IMR-90 (cell line): ENCODE measurements around the gene KIF3B. TPM values are rescaled to one million over a fixed set of nuclear protein-coding genes. Genes with fewer than 3 reads are reported as not detected.

ENCODE experiments used
- ATAC-seq: fragments of 200-7000 bp; cut with Tn5 transposase; 2 replicates; pipeline ENCODE4 v1.9.1; 2020; ENCODE audit warnings: low read depth, mild to moderate bottlenecking, moderate library complexity
- BruUV-seq: library from RNA; stranded (reverse); fragments of 400-500 nt; replicated peaks from 2 replicates; lab custom pipeline; 2021; lab: Mats Ljungman, UMichigan
- CTCF ChIA-PET: fragments of 300-600 bp; formaldehyde crosslinking; extraction: SDS; loops from one replicate; lab custom pipeline; 2021; ENCODE audit warnings: antibody characterized with exemption; lab: Yijun Ruan, JAX
- POLR2A ChIA-PET: fragments of 300-600 bp; sonication (Branson Sonifier 250); formaldehyde crosslinking; loops from one replicate; lab custom pipeline; 2022; ENCODE audit warnings: antibody characterized with exemption; ENCODE audit not compliant: unreplicated experiment; lab: Charles Lee
- DNase-seq: peaks from one replicate; pipeline ENCODE4 v3.0.0; 2013
- H2AFZ ChIP-seq: replicated peaks from 2 replicates; pipeline ENCODE3; 2013; ENCODE audit warnings: low read length, mild to moderate bottlenecking; ENCODE audit not compliant: poor library complexity
- H2AK5ac ChIP-seq: 2 replicates; pipeline ENCODE4 v1.6.1; 2013; ENCODE audit warnings: low read depth, low read length, inconsistent platforms
- H2AK9ac ChIP-seq: replicated peaks from 2 replicates; pipeline ENCODE3; 2013; ENCODE audit warnings: mild to moderate bottlenecking, low read depth, low read length, moderate library complexity; ENCODE audit not compliant: poor library complexity
- H2BK120ac ChIP-seq: 2 replicates; pipeline ENCODE4 v1.6.1; 2013; ENCODE audit warnings: low read depth, low read length, inconsistent platforms
- H2BK15ac ChIP-seq: 3 replicates; pipeline ENCODE4 v1.6.1; 2013; ENCODE audit warnings: low read depth, low read length, inconsistent platforms
- H2BK20ac ChIP-seq: 2 replicates; pipeline ENCODE4 v1.6.1; 2013; ENCODE audit warnings: low read depth, mild to moderate bottlenecking, inconsistent platforms, low read length, moderate library complexity
- H2BK5ac ChIP-seq: 2 replicates; pipeline ENCODE4 v1.6.1; 2013; ENCODE audit warnings: mild to moderate bottlenecking, low read depth, low read length, inconsistent platforms; ENCODE audit not compliant: poor library complexity, severe bottlenecking
- H3K14ac ChIP-seq: replicated peaks from 2 replicates; pipeline ENCODE4 v1.6.1; 2013; ENCODE audit warnings: low read depth, low read length, inconsistent platforms
- H3K18ac ChIP-seq: 2 replicates; pipeline ENCODE4 v1.6.1; 2013; ENCODE audit warnings: low read depth, low read length, control low read depth
- H3K23ac ChIP-seq: 2 replicates; pipeline ENCODE4 v1.6.1; 2013; ENCODE audit warnings: low read depth, low read length, inconsistent platforms
- H3K27ac ChIP-seq: 2 replicates; pipeline ENCODE4 v1.5.1; 2013; ENCODE audit warnings: mild to moderate bottlenecking, control low read depth, low read length; ENCODE audit not compliant: insufficient read depth
- H3K27me3 ChIP-seq: 2 replicates; pipeline ENCODE4 v1.6.1; 2013; ENCODE audit warnings: low read length; ENCODE audit not compliant: control insufficient read depth, insufficient read depth
- H3K36me3 ChIP-seq: 2 replicates; pipeline ENCODE4 v1.6.1; 2013; ENCODE audit warnings: low read length, mixed read lengths; ENCODE audit not compliant: control insufficient read depth, insufficient read depth
- H3K4ac ChIP-seq: 2 replicates; pipeline ENCODE4 v1.6.1; 2013; ENCODE audit warnings: low read depth, low read length, inconsistent platforms
- H3K4me1 ChIP-seq: 2 replicates; pipeline ENCODE4 v1.6.1; 2013; ENCODE audit warnings: low read length, mixed read lengths; ENCODE audit not compliant: control insufficient read depth, insufficient read depth
- H3K4me2 ChIP-seq: 2 replicates; pipeline ENCODE4 v1.6.1; 2013; ENCODE audit warnings: low read depth, mild to moderate bottlenecking, control low read depth, low read length, moderate library complexity
- H3K4me3 ChIP-seq: 2 replicates; pipeline ENCODE4 v1.5.1; 2013; ENCODE audit warnings: low read depth, mild to moderate bottlenecking, control low read depth, low read length, moderate library complexity; ENCODE audit not compliant: insufficient read depth
- H3K56ac ChIP-seq: 2 replicates; pipeline ENCODE4 v1.6.1; 2013; ENCODE audit warnings: low read length, inconsistent platforms; ENCODE audit not compliant: insufficient read depth; ENCODE audit errors: extremely low read depth
- H3K79me1 ChIP-seq, 2 experiments: 2 replicates each; pipeline ENCODE4 v1.6.1; 2013; ENCODE audit warnings: low read length in 2 of 2, inconsistent platforms in 1 of 2, low read depth in 1 of 2
- H3K9ac ChIP-seq: 2 replicates; pipeline ENCODE4 v1.6.1; 2013; ENCODE audit warnings: low read depth, low read length, control low read depth
- H3K9me1 ChIP-seq: 2 replicates; pipeline ENCODE4 v1.6.1; 2013; ENCODE audit warnings: low read length, inconsistent platforms; ENCODE audit not compliant: insufficient read depth
- H3K9me3 ChIP-seq: 2 replicates; pipeline ENCODE4 v1.6.1; 2013; ENCODE audit warnings: low read length; ENCODE audit not compliant: control insufficient read depth, insufficient read depth
- H4K20me1 ChIP-seq: 2 replicates; pipeline ENCODE4 v1.6.1; 2013; ENCODE audit warnings: low read length, inconsistent platforms; ENCODE audit not compliant: insufficient read depth
- H4K5ac ChIP-seq: 2 replicates; pipeline ENCODE4 v1.6.1; 2013; ENCODE audit warnings: mild to moderate bottlenecking, low read depth, low read length, control low read depth
- H4K8ac ChIP-seq, 2 experiments: 2 replicates each; pipeline ENCODE4 v1.6.1; 2013; ENCODE audit warnings: low read depth in 2 of 2, low read length in 2 of 2, control low read depth in 1 of 2, inconsistent platforms in 1 of 2
- H4K91ac ChIP-seq: 2 replicates; pipeline ENCODE4 v1.6.1; 2013; ENCODE audit warnings: low read depth, low read length, inconsistent platforms; ENCODE audit not compliant: insufficient read depth
- BHLHE40 ChIP-seq: fragments of 150-350 bp; IDR thresholded peaks from 2 replicates; pipeline ENCODE4 v1.6.1; 2016; ENCODE audit warnings: mild to moderate bottlenecking, low read depth, low read length
- CEBPB ChIP-seq: IDR thresholded peaks from 2 replicates; pipeline ENCODE4 v1.6.1; 2012; ENCODE audit warnings: low read depth, low read length, improper control_type of control experiment
- CHD1 ChIP-seq: IDR thresholded peaks from 2 replicates; pipeline ENCODE4 v1.6.1; 2012; ENCODE audit warnings: low read depth, low read length, improper control_type of control experiment
- CTCF ChIP-seq: conservative IDR thresholded peaks from 2 replicates; pipeline ENCODE4 v1.5.1; 2012; ENCODE audit warnings: mild to moderate bottlenecking, low read depth, low read length, improper control_type of control experiment
- ELK1 ChIP-seq: fragments of 150-350 bp; IDR thresholded peaks from 2 replicates; pipeline ENCODE4 v1.6.1; 2016; ENCODE audit warnings: low read depth, mild to moderate bottlenecking, low read length, moderate library complexity, borderline replicate concordance
- FOS ChIP-seq: fragments of 150-350 bp; IDR thresholded peaks from 2 replicates; pipeline ENCODE4 v1.6.1; 2016; ENCODE audit warnings: low read depth, low read length
- MAFK ChIP-seq: IDR thresholded peaks from 2 replicates; pipeline ENCODE4 v1.6.1; 2012; ENCODE audit warnings: low read depth, low read length, improper control_type of control experiment
- MAZ ChIP-seq: IDR thresholded peaks from 2 replicates; pipeline ENCODE4 v1.6.1; 2012; ENCODE audit warnings: low read depth, mild to moderate bottlenecking, low read length, improper control_type of control experiment, moderate library complexity, borderline replicate concordance
- MXI1 ChIP-seq: IDR thresholded peaks from 2 replicates; pipeline ENCODE4 v1.6.1; 2012; ENCODE audit warnings: low read depth, mild to moderate bottlenecking, low read length, moderate library complexity, borderline replicate concordance
- NFE2L2 ChIP-seq: fragments of 150-350 bp; IDR thresholded peaks from 2 replicates; pipeline ENCODE4 v1.6.1; 2016; ENCODE audit warnings: low read depth, mild to moderate bottlenecking, low read length
- POLR2A ChIP-seq: IDR thresholded peaks from 2 replicates; pipeline ENCODE4 v1.6.1; 2012; ENCODE audit warnings: mild to moderate bottlenecking, low read depth, low read length
- RAD21 ChIP-seq: IDR thresholded peaks from 2 replicates; pipeline ENCODE4 v1.6.1; 2012; ENCODE audit warnings: low read length, improper control_type of control experiment
- RCOR1 ChIP-seq: IDR thresholded peaks from 2 replicates; pipeline ENCODE4 v1.6.1; 2012; ENCODE audit warnings: mild to moderate bottlenecking, low read length, improper control_type of control experiment; ENCODE audit not compliant: insufficient replicate concordance
- RFX5 ChIP-seq: IDR thresholded peaks from 2 replicates; pipeline ENCODE4 v1.8.0; 2012; ENCODE audit warnings: low read depth, mild to moderate bottlenecking, low read length, moderate library complexity
- SMC3 ChIP-seq: fragments of 150-350 bp; IDR thresholded peaks from 2 replicates; pipeline ENCODE4 v1.6.1; 2016; ENCODE audit warnings: low read depth, mild to moderate bottlenecking, antibody characterized with exemption, low read length, moderate library complexity
- USF2 ChIP-seq: fragments of 150-350 bp; IDR thresholded peaks from 2 replicates; pipeline ENCODE4 v1.6.1; 2017; ENCODE audit warnings: mild to moderate bottlenecking, antibody characterized with exemption, low read length, low read depth
- WGBS, 2 experiments: methylation state at CpG; one replicate each; pipeline versions ENCODE4 v1.1.5 to v1.1.7; 2013; ENCODE audit warnings: missing lambda C conversion rate in 2 of 2; ENCODE audit not compliant: insufficient read length in 1 of 2; ENCODE audit errors: extremely low coverage in 2 of 2; 5-methylcytosine and 5-hydroxymethylcytosine counted together
- dilution Hi-C: fragments of 300-500 bp; cut with HindIII; formaldehyde crosslinking; loops from one replicate; pipeline ENCODE4 v1.14.3; 2018; ENCODE audit warnings: low sequenced_read_pairs; ENCODE audit not compliant: unreplicated experiment
- in situ Hi-C: fragments of 300-500 bp; cut with MboI; formaldehyde crosslinking; loops from 3 replicates; pipeline ENCODE4 v1.14.3; 2019; ENCODE audit warnings: low sequenced_read_pairs, inconsistent platforms, mixed read lengths
- intact Hi-C: fragments of 100-400 bp; cut with micrococcal nuclease; formaldehyde crosslinking; loops from 2 replicates; pipeline ENCODE4 v1.10.0; 2022
- polyA plus RNA-seq, 3 experiments: library from polyadenylated mRNA; depleted of rRNA; stranded (reverse); fragments of >200 nt; gene quantifications; 2 replicates each; pipeline ENCODE4 v1.2.3, GENCODE V29; 2012; ENCODE audit warnings: low replicate concordance in 1 of 3
- total RNA-seq: library from RNA; depleted of rRNA; stranded (reverse); fragments of >200 nt; gene quantifications from 2 replicates; pipeline ENCODE4 v1.2.3, GENCODE V29; 2012

The KIF3B gene
- total and polyA plus RNA-seq, 2 of the 4 experiments (the other 2 are of a cell fraction), result 17.1 to 28.1 TPM

GRCh38 chr20:32285082-32285620, 7.7 kb downstream of the KIF3B start:
- Histone ChIP-seq H3K9me3 (no peaks in the 10 kb centered on the region), H3K4me1 (no peaks in the 10 kb centered on the region; the same call in 1 of the 2 replicates), H3K36me3 (peaks cover 2% of the 10 kb centered on the region; the same call in 1 of the 2 replicates), H3K18ac (no peak overlapping the region), H4K8ac (no peak overlapping the region), H4K20me1 (peaks cover 17% of the 10 kb centered on the region; the same call in 1 of the 2 replicates), H2BK20ac (no peak overlapping the region), H3K9ac (no peak overlapping the region), H3K23ac (no peak overlapping the region), H3K14ac (no peak overlapping the region), H3K4ac (no peak overlapping the region), H3K4me2 (no peak overlapping the region), H2AK5ac (no peak overlapping the region), H3K4me3 (no peak overlapping the region), H4K91ac (no peak overlapping the region), H2BK15ac (no peak overlapping the region), H2BK120ac (no peak overlapping the region), H2BK5ac (no peak overlapping the region), H3K27ac (no peak overlapping the region), H4K5ac (no peak overlapping the region), H3K9me1 (peaks cover 13% of the 10 kb centered on the region), H2AK9ac (no peak overlapping the region), H3K27me3 (no peaks in the 10 kb centered on the region), H2AFZ (no peak overlapping the region), H3K79me1 (peaks cover 43 to 61% of the 10 kb centered on the region in 2 experiments), H3K56ac (no peak overlapping the region)
- ChIA-PET POLR2A (interaction anchor here (0.6 kb wide), 1 partner anchor 19 kb away, joined by 7 read pairs; no protein-coding TSS in a partner anchor), CTCF (no interaction called here)
- dilution Hi-C loops, result no loop called here
- intact Hi-C loops, result no loop called here
- ATAC-seq, result no peak
- TF ChIP-seq USF2 (no peak), MAZ (no peak), MXI1 (no peak), BHLHE40 (no peak), RAD21 (no peak), CEBPB (no peak), RCOR1 (no peak), CHD1 (no peak), FOS (no peak), SMC3 (no peak), CTCF (no peak), MAFK (no peak), NFE2L2 (no peak), RFX5 (no peak), ELK1 (no peak), POLR2A (no peak)
- in situ Hi-C loops, result no loop called here
- DNase-seq, result no peak
- BruUV-seq, result no TSS peak
- WGBS, 2 experiments, result no CpG with 5 or more reads among the region's 3 CpGs
